SK-N-MC (cell line): ENCODE results near the gene RAB8A.

Source experiments
- EZH2 ChIP-seq: fragments of 200-600 bp; sonication (generic); IDR thresholded peaks from one replicate; pipeline ENCODE4 v1.6.1; 2017; ENCODE audit warnings: antibody characterized with exemption
- FOXP2 ChIP-seq: optimal IDR thresholded peaks from 2 replicates; pipeline ENCODE3; 2011; ENCODE audit warnings: mild to moderate bottlenecking, moderate library complexity; ENCODE audit not compliant: insufficient read depth; ENCODE audit errors: extremely low read length, control extremely low read depth
- POLR2AphosphoS5 ChIP-seq: IDR thresholded peaks from 2 replicates; pipeline ENCODE4 v1.6.1; 2012; ENCODE audit warnings: mild to moderate bottlenecking, low read depth, low read length, borderline replicate concordance

DNA sequence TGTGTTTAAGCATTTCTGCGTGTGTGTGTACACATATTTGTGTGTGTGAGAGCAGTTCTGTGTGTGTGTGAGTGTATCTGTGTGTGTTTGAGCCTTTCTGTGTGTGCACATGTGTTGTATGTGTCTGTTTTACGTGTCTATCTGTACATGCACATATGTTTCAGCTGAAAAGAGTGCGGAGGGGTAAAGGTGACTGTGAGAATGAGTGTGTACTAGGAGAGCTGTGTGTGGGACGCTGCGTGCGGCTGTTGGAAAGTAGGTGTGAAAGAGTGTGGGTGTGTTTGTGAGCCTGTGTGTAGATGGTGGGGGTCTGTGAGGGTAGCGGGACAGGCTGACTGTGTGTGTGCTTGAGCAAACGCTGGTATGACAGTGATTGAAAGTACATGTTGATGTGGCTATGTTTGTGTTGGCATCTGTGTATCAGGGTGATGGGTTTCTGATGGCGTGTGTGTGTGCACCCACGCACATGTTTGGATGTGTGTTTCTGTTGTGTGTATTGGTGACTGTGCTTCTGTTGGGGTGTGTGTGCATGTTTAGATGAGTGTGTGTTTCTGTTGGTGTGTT, 42.9 kb upstream of the RAB8A start:
- TF ChIP-seq POLR2AphosphoS5 = no peak
- TF ChIP-seq EZH2 = no peak
- no peak for TF ChIP-seq FOXP2
